ENCODE measurements around the gene ZNF787.

- no peak for TF ChIP-seq CTCF (conservative IDR thresholded peaks at IDR 0.05; ENCODE audit: low read length)
- no peak for TF ChIP-seq EZH2phosphoT487 (IDR thresholded peaks at IDR 0.05; ENCODE audit: borderline replicate concordance)
These were observed 51.5 kb downstream of the ZNF787 start for GRCh38 chr19:56069642-56070041.

Measured in Loucy (cell line).